ENCODE data around the gene RAPGEF4.
A peak's percentile ranks its signal among the peaks of the same experiment; 100 is the strongest.

Gene RAPGEF4

GRCh38 chr2:172914341-172915008 is 178.8 kb downstream of the RAPGEF4 start:
- no peak for DNase-seq (ENCODE audit: low read depth)
- no peak for TF ChIP-seq CTCF (IDR thresholded peaks at IDR 0.05; ENCODE audit: insufficient read depth, low read depth, low read length, missing control alignments)
- H3K4me3 ChIP-seq (ENCODE audit: low read depth, low read length) = no peak overlapping the region

GRCh38 chr2:172917716-172918115 is 182.1 kb downstream of the RAPGEF4 start:
- no peak for TF ChIP-seq CTCF (IDR thresholded peaks at IDR 0.05; ENCODE audit: insufficient read depth, low read depth, low read length, missing control alignments)
- no peak overlapping the region for H3K4me3 ChIP-seq (ENCODE audit: low read depth, low read length)
- DNase-seq (ENCODE audit: low read depth) = no peak

- DNase-seq (ENCODE audit: low read depth) = peak; percentile 71
- no peak overlapping the region for H3K4me3 ChIP-seq (ENCODE audit: low read depth, low read length)
- TF ChIP-seq CTCF (IDR thresholded peaks at IDR 0.05; ENCODE audit: insufficient read depth, low read depth, low read length, missing control alignments) = no peak
Observed at GRCh38 chr2:172919732-172920131, 184.1 kb downstream of the RAPGEF4 start.

GRCh38 chr2:172921532-172922236 is 186.0 kb downstream of the RAPGEF4 start:
- no peak for DNase-seq (ENCODE audit: low read depth)
- H3K4me3 ChIP-seq (ENCODE audit: low read depth, low read length) = no peak overlapping the region
- no peak for TF ChIP-seq CTCF (IDR thresholded peaks at IDR 0.05; ENCODE audit: insufficient read depth, low read depth, low read length, missing control alignments)

GRCh38 chr2:172922306-172922705 is 186.7 kb downstream of the RAPGEF4 start:
- H3K4me3 ChIP-seq (ENCODE audit: low read depth, low read length) = no peak overlapping the region
- no peak for DNase-seq (ENCODE audit: low read depth)
- TF ChIP-seq CTCF (IDR thresholded peaks at IDR 0.05; ENCODE audit: insufficient read depth, low read depth, low read length, missing control alignments) = no peak

DNA sequence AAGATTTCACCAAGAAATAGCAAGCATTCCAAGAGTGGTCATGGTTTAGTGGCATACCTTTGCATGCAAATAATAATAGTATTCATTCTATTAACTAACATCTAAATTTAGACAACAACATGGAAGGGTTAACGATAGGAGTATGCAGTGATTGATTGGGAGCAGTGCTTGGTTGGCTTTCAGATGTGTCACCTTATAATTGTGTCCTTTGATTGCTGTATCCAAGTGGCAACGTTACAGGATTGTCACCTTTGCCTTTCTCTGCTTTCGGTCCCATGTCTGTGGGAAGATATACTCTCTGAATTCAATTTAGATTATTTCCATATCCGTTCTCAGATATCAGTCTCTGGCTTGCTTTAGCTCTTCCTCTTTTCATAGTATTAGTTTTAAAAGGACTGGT is 187.2 kb downstream of the RAPGEF4 start:
- no peak for DNase-seq (ENCODE audit: low read depth)
- no peak for TF ChIP-seq CTCF (IDR thresholded peaks at IDR 0.05; ENCODE audit: insufficient read depth, low read depth, low read length, missing control alignments)
- H3K4me3 ChIP-seq (ENCODE audit: low read depth, low read length) = no peak overlapping the region
